Measurements from ENCODE around the gene PTHLH.

GRCh38 chr12:27999970-28000369, 27.4 kb upstream of the PTHLH start:
- TF ChIP-seq POLR2A (IDR thresholded peaks at IDR 0.05) (no peak), CTCF (IDR thresholded peaks at IDR 0.05) (no peak)
